WTC11 (cell line): ENCODE data around the gene JOSD2. TPM values are rescaled to one million over a fixed set of nuclear protein-coding genes. Genes with fewer than 3 reads are reported as not detected.

Experiments used
- ATAC-seq: fragments of 200-7000 bp; cut with Tn5 transposase; 2 replicates; pipeline ENCODE4 v1.10.0; 2021; ENCODE audit warnings: mild to moderate bottlenecking, moderate library complexity
- CTCF ChIA-PET: fragments of 300-600 bp; sonication (Branson Sonifier 250); formaldehyde crosslinking; loops from one replicate; lab custom pipeline; 2021; ENCODE audit warnings: antibody characterized with exemption; lab: Charles Lee
- POLR2A ChIA-PET: fragments of 350-600 bp; sonication (Branson Sonifier 250); formaldehyde crosslinking; loops from one replicate; lab custom pipeline; 2021; ENCODE audit warnings: antibody characterized with exemption; lab: Charles Lee
- DNase-seq: peaks from one replicate; pipeline ENCODE4 v3.0.0; 2021; ENCODE audit warnings: low spot score
- H3K27ac Mint-ChIP-seq: 2 replicates; pipeline ENCODE4 v1.8.0; 2021; ENCODE audit warnings: mixed read lengths
- H3K27me3 Mint-ChIP-seq: 2 replicates; pipeline ENCODE4 v1.8.0; 2021; ENCODE audit warnings: low read depth, mild to moderate bottlenecking, moderate library complexity, mixed read lengths
- H3K36me3 Mint-ChIP-seq: 2 replicates; pipeline ENCODE4 v1.8.0; 2021; ENCODE audit warnings: mixed read lengths
- H3K4me1 Mint-ChIP-seq: 2 replicates; pipeline ENCODE4 v1.8.0; 2022; ENCODE audit warnings: mixed read lengths
- H3K4me3 Mint-ChIP-seq: 2 replicates; pipeline ENCODE4 v1.8.0; 2021; ENCODE audit warnings: mild to moderate bottlenecking, moderate library complexity, mixed read lengths
- H3K9me3 Mint-ChIP-seq: 2 replicates; pipeline ENCODE4 v1.8.0; 2021; ENCODE audit warnings: mixed read lengths
- AFF4 ChIP-seq: sonication (generic); formaldehyde crosslinking; IDR thresholded peaks from 2 replicates; pipeline ENCODE4 v1.8.1; 2023; ENCODE audit warnings: mild to moderate bottlenecking, missing genetic modification reagents, borderline replicate concordance
- CBFB ChIP-seq: sonication (generic); formaldehyde crosslinking; IDR thresholded peaks from 2 replicates; pipeline ENCODE4 v1.8.1; 2022; ENCODE audit warnings: mild to moderate bottlenecking, low read depth, missing genetic modification reagents
- CREB1 ChIP-seq: sonication (generic); formaldehyde crosslinking; IDR thresholded peaks from 2 replicates; pipeline ENCODE4 v1.8.0; 2023; ENCODE audit warnings: mild to moderate bottlenecking, missing genetic modification reagents
- JUN ChIP-seq: sonication (generic); formaldehyde crosslinking; IDR thresholded peaks from 2 replicates; pipeline ENCODE4 v1.8.0; 2023; ENCODE audit warnings: mild to moderate bottlenecking, missing genetic modification reagents
- KAT7 ChIP-seq: sonication (generic); formaldehyde crosslinking; IDR thresholded peaks from 2 replicates; pipeline ENCODE4 v1.8.1; 2023; ENCODE audit warnings: missing genetic modification reagents, mild to moderate bottlenecking, borderline replicate concordance
- ZBTB43 ChIP-seq: sonication (generic); formaldehyde crosslinking; IDR thresholded peaks from 2 replicates; pipeline ENCODE4 v1.8.1; 2023; ENCODE audit warnings: mild to moderate bottlenecking, missing genetic modification reagents
- ZMAT4 ChIP-seq: fragments of 250-450 bp; sonication (Bioruptor Pico); IDR thresholded peaks from 2 replicates; pipeline ENCODE4 v1.9.0; 2021; ENCODE audit warnings: mild to moderate bottlenecking
- ZNF138 ChIP-seq: sonication (generic); formaldehyde crosslinking; conservative IDR thresholded peaks from 2 replicates; pipeline ENCODE4 v1.8.1; 2022; ENCODE audit warnings: mild to moderate bottlenecking, moderate library complexity, missing genetic modification reagents
- ZSCAN18 ChIP-seq: fragments of 250-450 bp; sonication (Bioruptor Pico); IDR thresholded peaks from 2 replicates; pipeline ENCODE4 v2.1.2; 2022; ENCODE audit warnings: mild to moderate bottlenecking, moderate library complexity
- total RNA-seq: library from RNA; stranded (reverse); gene quantifications from 3 replicates; pipeline ENCODE4 v1.2.3, GENCODE V29; 2021
- TF ChIP-seq, protein P1 (sequence below): fragments of 200-600 bp; IDR thresholded peaks from 2 replicates; pipeline ENCODE4 v1.8.0; 2022; ENCODE audit warnings: antibody characterized with exemption
- TF ChIP-seq, protein P2 (sequence below): fragments of 250-450 bp; sonication (Bioruptor Pico); IDR thresholded peaks from 2 replicates; pipeline ENCODE4 v1.9.0; 2021; ENCODE audit warnings: moderate library complexity, mild to moderate bottlenecking, inconsistent platforms, borderline replicate concordance
- TF ChIP-seq, protein P3 (sequence below): fragments of 250-450 bp; sonication (Bioruptor Pico); IDR thresholded peaks from 2 replicates; pipeline ENCODE4 v1.8.0; 2021; ENCODE audit warnings: mild to moderate bottlenecking
- TF ChIP-seq, protein P4 (sequence below): sonication (generic); formaldehyde crosslinking; IDR thresholded peaks from 2 replicates; pipeline ENCODE4 v1.8.0; 2023; ENCODE audit warnings: missing genetic modification reagents

Gene JOSD2
- total RNA-seq, 1 experiment from 2014 or later = 4.0 TPM

GRCh38 chr19:50482916-50483315 lies 28.1 kb downstream of the JOSD2 start:
- ATAC-seq (no peak), DNase-seq (no peak)
- TF ChIP-seq CBFB (CRISPR knock-in tag) (no peak), CREB1 (CRISPR knock-in tag) (no peak), AFF4 (CRISPR knock-in tag) (no peak), KAT7 (CRISPR knock-in tag) (no peak), ZBTB43 (CRISPR knock-in tag) (no peak), ZMAT4 (CRISPR knock-in tag) (no peak), ZNF138 (CRISPR knock-in tag) (no peak), ZSCAN18 (no peak), JUN (CRISPR knock-in tag) (no peak)
- TF ChIP-seq, protein P1, sequence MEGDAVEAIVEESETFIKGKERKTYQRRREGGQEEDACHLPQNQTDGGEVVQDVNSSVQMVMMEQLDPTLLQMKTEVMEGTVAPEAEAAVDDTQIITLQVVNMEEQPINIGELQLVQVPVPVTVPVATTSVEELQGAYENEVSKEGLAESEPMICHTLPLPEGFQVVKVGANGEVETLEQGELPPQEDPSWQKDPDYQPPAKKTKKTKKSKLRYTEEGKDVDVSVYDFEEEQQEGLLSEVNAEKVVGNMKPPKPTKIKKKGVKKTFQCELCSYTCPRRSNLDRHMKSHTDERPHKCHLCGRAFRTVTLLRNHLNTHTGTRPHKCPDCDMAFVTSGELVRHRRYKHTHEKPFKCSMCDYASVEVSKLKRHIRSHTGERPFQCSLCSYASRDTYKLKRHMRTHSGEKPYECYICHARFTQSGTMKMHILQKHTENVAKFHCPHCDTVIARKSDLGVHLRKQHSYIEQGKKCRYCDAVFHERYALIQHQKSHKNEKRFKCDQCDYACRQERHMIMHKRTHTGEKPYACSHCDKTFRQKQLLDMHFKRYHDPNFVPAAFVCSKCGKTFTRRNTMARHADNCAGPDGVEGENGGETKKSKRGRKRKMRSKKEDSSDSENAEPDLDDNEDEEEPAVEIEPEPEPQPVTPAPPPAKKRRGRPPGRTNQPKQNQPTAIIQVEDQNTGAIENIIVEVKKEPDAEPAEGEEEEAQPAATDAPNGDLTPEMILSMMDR = no peak
- TF ChIP-seq, protein P2, sequence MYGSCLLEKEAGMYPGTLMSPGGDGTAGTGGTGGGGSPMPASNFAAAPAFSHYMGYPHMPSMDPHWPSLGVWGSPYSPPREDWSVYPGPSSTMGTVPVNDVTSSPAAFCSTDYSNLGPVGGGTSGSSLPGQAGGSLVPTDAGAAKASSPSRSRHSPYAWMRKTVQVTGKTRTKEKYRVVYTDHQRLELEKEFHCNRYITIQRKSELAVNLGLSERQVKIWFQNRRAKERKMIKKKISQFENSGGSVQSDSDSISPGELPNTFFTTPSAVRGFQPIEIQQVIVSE (CRISPR knock-in tag) = no peak
- TF ChIP-seq, protein P3, sequence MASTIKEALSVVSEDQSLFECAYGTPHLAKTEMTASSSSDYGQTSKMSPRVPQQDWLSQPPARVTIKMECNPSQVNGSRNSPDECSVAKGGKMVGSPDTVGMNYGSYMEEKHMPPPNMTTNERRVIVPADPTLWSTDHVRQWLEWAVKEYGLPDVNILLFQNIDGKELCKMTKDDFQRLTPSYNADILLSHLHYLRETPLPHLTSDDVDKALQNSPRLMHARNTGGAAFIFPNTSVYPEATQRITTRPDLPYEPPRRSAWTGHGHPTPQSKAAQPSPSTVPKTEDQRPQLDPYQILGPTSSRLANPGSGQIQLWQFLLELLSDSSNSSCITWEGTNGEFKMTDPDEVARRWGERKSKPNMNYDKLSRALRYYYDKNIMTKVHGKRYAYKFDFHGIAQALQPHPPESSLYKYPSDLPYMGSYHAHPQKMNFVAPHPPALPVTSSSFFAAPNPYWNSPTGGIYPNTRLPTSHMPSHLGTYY = no peak
- H3K9me3 Mint-ChIP-seq = peaks cover 23% of the 10 kb centered on the region
- H3K36me3 Mint-ChIP-seq = peaks cover 48% of the 10 kb centered on the region
- ChIA-PET CTCF (interaction anchor here (0.9 kb wide), 1 partner anchor 55 kb away, joined by 4 read pairs; no protein-coding TSS in a partner anchor), POLR2A (no interaction called here)
- H3K4me1 Mint-ChIP-seq = peaks cover 7% of the 10 kb centered on the region
- H3K27ac Mint-ChIP-seq = no peak overlapping the region
- no peak overlapping the region for H3K4me3 Mint-ChIP-seq
- peaks cover 31% of the 10 kb centered on the region for H3K27me3 Mint-ChIP-seq

- peaks cover 28% of the 10 kb centered on the region for H3K9me3 Mint-ChIP-seq
- peaks cover 53% of the 10 kb centered on the region for H3K36me3 Mint-ChIP-seq
- peaks cover 10% of the 10 kb centered on the region for H3K4me1 Mint-ChIP-seq
- TF ChIP-seq, protein P4, sequence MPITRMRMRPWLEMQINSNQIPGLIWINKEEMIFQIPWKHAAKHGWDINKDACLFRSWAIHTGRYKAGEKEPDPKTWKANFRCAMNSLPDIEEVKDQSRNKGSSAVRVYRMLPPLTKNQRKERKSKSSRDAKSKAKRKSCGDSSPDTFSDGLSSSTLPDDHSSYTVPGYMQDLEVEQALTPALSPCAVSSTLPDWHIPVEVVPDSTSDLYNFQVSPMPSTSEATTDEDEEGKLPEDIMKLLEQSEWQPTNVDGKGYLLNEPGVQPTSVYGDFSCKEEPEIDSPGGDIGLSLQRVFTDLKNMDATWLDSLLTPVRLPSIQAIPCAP = no peak
- H3K27me3 Mint-ChIP-seq = peaks cover 25% of the 10 kb centered on the region
- ChIA-PET CTCF (no interaction called here), POLR2A (no interaction called here)
- no peak overlapping the region for H3K4me3 Mint-ChIP-seq
- no peak for DNase-seq
- no peak overlapping the region for H3K27ac Mint-ChIP-seq
- ATAC-seq = no peak
These were observed 28.6 kb downstream of the JOSD2 start for GRCh38 chr19:50482271-50482855.
